Subcutaneous abdominal adipose tissue (tissue), 5 donors: ENCODE results near the gene PDGFB.

ENCODE experiments used
- H3K27ac ChIP-seq: one replicate; pipeline ENCODE4 v1.7.0; 2013; ENCODE audit warnings: low read depth, mild to moderate bottlenecking, inconsistent platforms, low read length, moderate library complexity
- H3K27me3 ChIP-seq, 5 donors: one replicate each; pipeline ENCODE4 v1.7.0; 2013; ENCODE audit warnings: low read length in 5 of 5, inconsistent platforms in 1 of 5; ENCODE audit not compliant: control insufficient read depth in 5 of 5, insufficient read depth in 4 of 5
- H3K36me3 ChIP-seq, 5 donors: one replicate each; pipeline ENCODE4 v1.7.0; 2013; ENCODE audit warnings: low read length in 5 of 5; ENCODE audit not compliant: control insufficient read depth in 5 of 5, insufficient read depth in 5 of 5
- H3K4me1 ChIP-seq, 5 donors: one replicate each; pipeline ENCODE4 v1.7.0; 2013; ENCODE audit warnings: low read length in 5 of 5, mild to moderate bottlenecking in 3 of 5, moderate library complexity in 1 of 5; ENCODE audit not compliant: control insufficient read depth in 5 of 5, insufficient read depth in 5 of 5
- H3K4me3 ChIP-seq, 5 donors: one replicate each; pipeline ENCODE4 v1.7.0; 2013; ENCODE audit warnings: low read length in 5 of 5, low read depth in 1 of 5
- H3K9ac ChIP-seq, 5 donors: one replicate each; pipeline ENCODE4 v1.7.0; 2013; ENCODE audit warnings: low read length in 5 of 5, mild to moderate bottlenecking in 4 of 5, moderate library complexity in 3 of 5
- H3K9me3 ChIP-seq, 5 donors: one replicate each; pipeline ENCODE4 v1.7.0; 2013; ENCODE audit warnings: low read length in 5 of 5; ENCODE audit not compliant: control insufficient read depth in 5 of 5
- donor health status: healthy.
- donor health status: healthy.
- donor health status: healthy.
- donor health status: healthy.
- donor health status: healthy.

PDGFB gene

GRCh38 chr22:39244496-39245129, at the start of gene PDGFB:
Gene PDGFB, minus strand, starts transcription at chr22:39244982. Its CDS starts 1,019 bp downstream, at chr22:39243963.
- Histone ChIP-seq H3K27ac (peak within 1 kb of the TSS; percentile 46), H3K4me3 (peak within 1 kb of the TSS; percentile 35 to 91 (median 68)), H3K9ac (peak within 1 kb of the TSS in 2 of 5 donors; percentile 51 to 78), H3K4me1 (peaks cover 1 to 59% (median 46%) of the 10 kb centered on the region in 5 donors), H3K27me3 (peaks cover 8 to 41% (median 32%) of the 10 kb centered on the region in 5 donors), H3K9me3 (no peaks in the 10 kb centered on the region), H3K36me3 (peaks cover 0 to 7% (median 0%) of the 10 kb centered on the region in 5 donors)

DNA sequence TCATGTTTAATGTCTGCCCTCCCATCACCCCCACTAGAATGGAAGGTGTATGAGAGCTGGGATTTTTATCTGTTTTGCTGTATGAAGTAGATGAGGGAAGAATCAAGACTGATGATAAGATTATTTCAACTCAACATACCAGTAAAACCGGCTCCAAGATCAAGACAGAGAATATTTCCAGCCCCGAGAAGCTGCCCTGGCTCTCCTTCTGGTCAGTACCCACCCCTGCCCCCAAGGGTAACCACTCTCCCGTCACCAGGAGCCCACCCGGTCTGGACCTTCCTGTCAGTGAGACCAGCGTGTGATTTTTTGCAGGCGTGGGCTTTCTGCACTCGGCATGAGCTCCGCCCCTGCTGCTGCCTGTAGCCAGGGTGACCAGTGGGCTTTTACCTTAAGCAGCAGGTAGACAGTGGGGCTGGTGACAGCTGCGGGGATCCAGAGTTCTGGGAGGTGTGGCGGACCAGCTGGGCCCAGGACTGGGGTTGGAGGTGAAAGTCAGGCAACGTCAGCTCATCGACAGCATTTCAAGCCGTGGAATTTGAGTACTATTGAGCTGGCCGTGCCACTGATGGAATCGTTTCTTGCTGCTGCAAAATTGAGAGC, 49.1 kb upstream of the PDGFB start:
- Histone ChIP-seq H3K36me3 (no peaks in the 10 kb centered on the region), H3K4me3 (no peak overlapping the region), H3K9ac (no peak overlapping the region), H3K4me1 (peaks cover 4 to 64% (median 55%) of the 10 kb centered on the region in 5 donors), H3K27me3 (peaks cover 0 to 12% (median 4%) of the 10 kb centered on the region in 5 donors), H3K9me3 (no peaks in the 10 kb centered on the region), H3K27ac (peak overlapping the region; percentile 16)

DNA sequence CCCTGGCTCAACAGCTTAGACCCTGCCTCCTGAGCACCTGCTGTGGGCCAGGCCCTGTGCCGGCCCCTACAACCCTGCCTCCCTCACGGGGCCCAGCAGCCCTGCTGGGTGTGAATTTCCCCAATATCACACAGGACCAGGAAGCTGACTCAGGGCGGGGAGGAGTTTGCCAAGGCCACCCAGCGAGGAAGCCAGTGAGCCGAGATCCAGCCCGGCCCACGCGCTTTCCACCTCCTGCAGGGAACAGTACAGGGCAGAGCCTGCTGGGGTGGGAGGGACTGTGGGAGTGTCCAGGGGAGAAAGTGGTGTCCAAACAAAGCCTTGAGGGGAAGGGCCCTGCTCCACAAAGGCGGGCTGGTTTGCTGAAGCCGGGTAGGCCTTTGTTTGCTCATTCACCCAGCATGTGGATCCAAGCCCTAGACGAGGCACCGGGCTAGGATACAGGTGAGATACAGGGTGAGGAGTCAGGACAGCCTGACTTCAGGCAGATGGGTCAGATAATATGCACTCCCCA, 47.8 kb upstream of the PDGFB start:
- H3K9ac ChIP-seq: peak overlapping the region in 2 of 5 donors; percentile 62 to 63
- H3K27ac ChIP-seq: peak overlapping the region; percentile 75
- peaks cover 4 to 57% (median 44%) of the 10 kb centered on the region in 5 donors for H3K4me1 ChIP-seq
- H3K4me3 ChIP-seq: no peak overlapping the region
- no peaks in the 10 kb centered on the region for H3K36me3 ChIP-seq
- H3K27me3 ChIP-seq: peaks cover 0 to 12% (median 4%) of the 10 kb centered on the region in 5 donors
- H3K9me3 ChIP-seq: no peaks in the 10 kb centered on the region

DNA sequence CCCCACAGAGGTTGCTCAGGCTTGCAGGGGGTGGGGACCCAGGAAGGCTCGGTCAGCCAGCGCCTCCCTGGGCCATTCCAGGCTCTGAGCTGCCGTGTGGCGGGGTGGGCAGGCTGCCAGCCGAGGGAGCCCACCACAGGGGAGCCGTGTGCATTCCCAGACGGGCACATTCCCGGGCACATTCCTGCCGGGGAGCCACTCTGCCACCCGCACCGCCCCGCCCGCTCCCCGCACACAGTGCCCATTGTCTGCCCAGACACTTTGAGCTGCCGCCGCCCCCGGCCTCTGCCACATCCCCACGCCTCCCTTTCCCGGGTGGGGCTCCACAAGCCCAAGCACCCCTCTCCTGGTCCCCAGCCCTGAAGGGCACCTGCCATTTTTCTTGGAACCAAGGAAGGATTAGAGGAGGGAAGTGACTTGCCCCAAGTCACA, 47.3 kb upstream of the PDGFB start:
- H3K27ac ChIP-seq: peak overlapping the region; percentile 75
- no peak overlapping the region for H3K4me3 ChIP-seq
- H3K9ac ChIP-seq: peak overlapping the region in 2 of 5 donors; percentile 62 to 63
- peaks cover 0 to 12% (median 4%) of the 10 kb centered on the region in 5 donors for H3K27me3 ChIP-seq
- H3K36me3 ChIP-seq: no peaks in the 10 kb centered on the region
- no peaks in the 10 kb centered on the region for H3K9me3 ChIP-seq
- H3K4me1 ChIP-seq: peaks cover 4 to 57% (median 43%) of the 10 kb centered on the region in 5 donors

GRCh38 chr22:39291523-39291922, 46.7 kb upstream of the PDGFB start:
- Histone ChIP-seq H3K27me3 (peaks cover 0 to 12% (median 4%) of the 10 kb centered on the region in 5 donors), H3K4me1 (peaks cover 4 to 57% (median 41%) of the 10 kb centered on the region in 5 donors), H3K9me3 (no peaks in the 10 kb centered on the region), H3K4me3 (no peak overlapping the region), H3K27ac (peak overlapping the region; percentile 75), H3K36me3 (no peaks in the 10 kb centered on the region), H3K9ac (peak overlapping the region in 1 of 5 donors; percentile 63)

DNA sequence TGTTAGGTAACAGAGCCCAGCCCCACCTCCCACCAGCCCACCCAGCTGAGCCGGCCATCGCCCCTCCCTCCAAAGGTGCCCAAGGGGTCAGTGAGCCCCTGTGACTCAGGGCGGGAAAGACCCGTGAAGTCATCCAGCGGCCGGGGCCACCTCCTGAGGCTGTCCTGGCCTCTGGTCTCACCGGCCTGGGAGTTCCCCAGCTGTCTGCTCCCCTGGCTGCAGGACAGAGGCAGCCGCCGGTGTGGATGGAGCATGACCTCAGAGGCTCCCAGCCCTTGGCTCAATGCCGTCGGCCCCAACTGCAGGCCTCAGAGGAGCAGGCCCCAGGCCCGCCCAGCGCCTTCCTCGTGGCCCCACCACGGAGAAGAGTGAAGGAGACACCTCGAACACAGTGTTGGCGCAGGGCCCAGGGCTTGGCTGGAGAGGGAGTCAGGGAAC, 46.0 kb upstream of the PDGFB start:
- Histone ChIP-seq H3K36me3 (no peaks in the 10 kb centered on the region), H3K27me3 (peaks cover 0 to 12% (median 4%) of the 10 kb centered on the region in 5 donors), H3K9me3 (no peaks in the 10 kb centered on the region), H3K27ac (peak overlapping the region; percentile 75), H3K4me1 (peaks cover 4 to 63% (median 45%) of the 10 kb centered on the region in 5 donors), H3K4me3 (no peak overlapping the region), H3K9ac (peak overlapping the region in 2 of 5 donors; percentile 47 to 56)

DNA sequence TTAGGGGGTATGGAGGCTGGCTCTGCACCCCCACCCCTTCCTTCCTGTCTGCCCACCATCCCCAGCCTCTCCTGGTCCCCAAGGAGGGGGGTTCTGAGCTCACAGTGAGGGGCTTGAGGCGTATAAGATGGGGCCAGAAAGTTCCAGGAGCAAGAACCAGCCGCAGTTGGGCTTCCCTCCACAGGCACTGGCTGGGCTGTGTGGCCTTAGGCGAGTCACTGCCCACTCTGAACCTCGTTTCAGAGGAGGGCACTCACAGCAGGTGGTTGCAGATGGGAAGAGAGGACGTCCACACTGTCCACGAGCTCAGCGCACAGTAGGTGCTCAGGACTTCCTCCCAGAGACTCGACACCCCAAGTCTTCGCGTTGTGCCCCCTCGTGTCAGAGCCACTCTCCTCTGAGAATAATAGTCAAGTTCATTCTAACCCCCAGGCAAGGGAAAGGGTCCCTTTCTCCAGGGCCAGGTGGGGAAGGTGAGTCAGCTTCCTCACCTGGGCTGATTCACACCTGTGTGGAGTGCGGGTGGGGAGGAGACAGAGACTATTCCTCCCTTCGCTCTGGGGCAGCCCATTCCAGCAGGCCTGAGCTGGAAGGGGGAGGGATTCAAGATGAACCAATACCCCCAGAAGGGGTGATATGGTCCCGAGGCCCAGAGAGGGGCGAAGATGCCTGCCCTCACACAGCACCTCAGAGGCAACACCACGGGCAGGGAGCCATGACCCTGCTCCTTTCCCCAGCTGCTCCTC, 45.4 kb upstream of the PDGFB start:
- Histone ChIP-seq H3K27ac (no peak overlapping the region), H3K9ac (peak overlapping the region in 2 of 5 donors; percentile 47 to 56), H3K4me1 (peaks cover 4 to 63% (median 45%) of the 10 kb centered on the region in 5 donors), H3K4me3 (no peak overlapping the region), H3K9me3 (peaks cover 0 to 2% (median 1%) of the 10 kb centered on the region in 5 donors), H3K36me3 (no peaks in the 10 kb centered on the region), H3K27me3 (peaks cover 0 to 12% (median 4%) of the 10 kb centered on the region in 5 donors)

GRCh38 chr22:39289533-39289932, 44.8 kb upstream of the PDGFB start:
- H3K27ac ChIP-seq: no peak overlapping the region
- H3K9ac ChIP-seq: no peak overlapping the region
- peaks cover 4 to 63% (median 45%) of the 10 kb centered on the region in 5 donors for H3K4me1 ChIP-seq
- peaks cover 0 to 8% (median 7%) of the 10 kb centered on the region in 5 donors for H3K9me3 ChIP-seq
- H3K4me3 ChIP-seq: no peak overlapping the region
- H3K27me3 ChIP-seq: peaks cover 0 to 12% (median 4%) of the 10 kb centered on the region in 5 donors
- H3K36me3 ChIP-seq: no peaks in the 10 kb centered on the region

DNA sequence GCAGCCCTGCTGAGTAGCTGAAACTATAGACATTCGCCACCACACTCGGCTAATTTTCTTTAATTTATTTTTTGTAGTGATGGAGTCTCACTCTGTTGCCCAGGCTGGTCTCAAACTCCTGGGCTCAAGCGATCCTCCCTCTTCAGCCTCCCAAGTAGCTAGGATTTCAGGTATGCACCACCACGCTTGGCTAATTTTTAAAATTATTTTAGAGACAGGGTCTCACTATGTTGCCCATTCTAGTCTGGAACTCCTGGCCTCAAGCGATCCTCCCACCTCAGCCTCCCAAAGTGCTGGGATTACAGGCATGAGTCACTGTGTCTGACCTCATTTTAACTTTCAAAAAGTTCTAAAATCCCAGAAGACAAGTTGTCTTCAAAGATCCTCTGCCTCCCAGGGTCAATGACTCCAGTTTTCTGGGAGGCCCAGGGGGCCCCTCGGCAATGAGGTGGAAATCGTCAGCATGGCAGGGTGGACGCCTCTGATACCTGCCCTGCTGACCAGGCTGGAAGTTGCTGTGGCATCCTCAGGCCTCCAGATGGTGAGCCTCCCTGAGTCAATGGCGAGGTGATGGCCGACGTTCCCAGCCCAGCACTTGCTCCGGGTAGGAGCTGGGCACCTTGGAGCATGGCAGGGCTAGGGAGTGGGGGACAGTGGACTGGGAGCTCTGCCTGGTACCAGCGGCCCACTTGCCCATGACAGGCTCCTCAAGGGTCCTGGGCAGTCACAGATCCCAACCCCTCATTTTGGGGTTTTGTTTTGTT, 43.5 kb upstream of the PDGFB start:
- Histone ChIP-seq H3K27ac (no peak overlapping the region), H3K27me3 (peaks cover 0 to 12% (median 4%) of the 10 kb centered on the region in 5 donors), H3K4me3 (no peak overlapping the region), H3K9me3 (peaks cover 0 to 13% (median 9%) of the 10 kb centered on the region in 5 donors), H3K4me1 (peaks cover 6 to 70% (median 54%) of the 10 kb centered on the region in 5 donors), H3K36me3 (no peaks in the 10 kb centered on the region), H3K9ac (no peak overlapping the region)
